MCF 10A (cell line): ENCODE data around the gene LIN7C. TPM values are rescaled to one million over a fixed set of nuclear protein-coding genes. Genes with fewer than 3 reads are reported as not detected.
A peak's percentile ranks its signal among the peaks of the same experiment; 100 is the strongest.

Experiments used
- BruUV-seq: library from RNA; stranded (reverse); fragments of 400-500 nt; replicated peaks from 2 replicates; lab custom pipeline; 2021; lab: Mats Ljungman, UMichigan
- CTCF ChIA-PET: fragments of 300-600 bp; sonication (Branson Sonifier 250); formaldehyde crosslinking; extraction: SDS; loops from one replicate; lab custom pipeline; 2021; ENCODE audit warnings: antibody characterized with exemption, inconsistent platforms; lab: Yijun Ruan, JAX
- POLR2A ChIA-PET: fragments of 300-600, 350-650 bp; sonication (Branson Sonifier 250); formaldehyde crosslinking; extraction: SDS; loops from one replicate; lab custom pipeline; 2020; ENCODE audit warnings: antibody characterized with exemption, inconsistent platforms; lab: Yijun Ruan, JAX
- DNase-seq: peaks from one replicate; pipeline ENCODE4 v3.0.0-alpha.2; 2018; ENCODE audit not compliant: unreplicated experiment
- H3K27ac Mint-ChIP-seq: one replicate; pipeline ENCODE4 v1.8.0; 2022; ENCODE audit warnings: mild to moderate bottlenecking, low read depth, mixed read lengths; ENCODE audit not compliant: unreplicated experiment
- H3K27me3 Mint-ChIP-seq: one replicate; pipeline ENCODE4 v1.8.0; 2022; ENCODE audit warnings: mixed read lengths; ENCODE audit not compliant: insufficient read depth, unreplicated experiment
- H3K36me3 Mint-ChIP-seq: one replicate; pipeline ENCODE4 v1.8.0; 2022; ENCODE audit warnings: mild to moderate bottlenecking, moderate library complexity, mixed read lengths; ENCODE audit not compliant: insufficient read depth, unreplicated experiment
- H3K4me1 Mint-ChIP-seq: one replicate; pipeline ENCODE4 v1.8.0; 2022; ENCODE audit warnings: mixed read lengths; ENCODE audit not compliant: insufficient read depth, unreplicated experiment
- H3K4me3 Mint-ChIP-seq: one replicate; pipeline ENCODE4 v1.8.0; 2022; ENCODE audit warnings: mild to moderate bottlenecking, moderate library complexity, mixed read lengths; ENCODE audit not compliant: unreplicated experiment
- H3K9me3 Mint-ChIP-seq: one replicate; pipeline ENCODE4 v1.8.0; 2022; ENCODE audit warnings: mixed read lengths; ENCODE audit not compliant: unreplicated experiment
- intact Hi-C: fragments of 100-400 bp; cut with micrococcal nuclease; formaldehyde crosslinking; loops from 2 replicates; pipeline ENCODE4 v1.14.1; 2022
- total RNA-seq: library from RNA; stranded (reverse); gene quantifications from 2 replicates; pipeline ENCODE4 v1.2.3, GENCODE V29; 2022
- TF ChIP-seq, protein P1 (sequence below): fragments of 200-600 bp; IDR thresholded peaks from one replicate; pipeline ENCODE4 v1.8.0; 2022; ENCODE audit warnings: antibody characterized with exemption, mild to moderate bottlenecking; ENCODE audit not compliant: unreplicated experiment

The LIN7C gene
- total RNA-seq, 1 experiment from 2014 or later, result 47.7 TPM

DNA sequence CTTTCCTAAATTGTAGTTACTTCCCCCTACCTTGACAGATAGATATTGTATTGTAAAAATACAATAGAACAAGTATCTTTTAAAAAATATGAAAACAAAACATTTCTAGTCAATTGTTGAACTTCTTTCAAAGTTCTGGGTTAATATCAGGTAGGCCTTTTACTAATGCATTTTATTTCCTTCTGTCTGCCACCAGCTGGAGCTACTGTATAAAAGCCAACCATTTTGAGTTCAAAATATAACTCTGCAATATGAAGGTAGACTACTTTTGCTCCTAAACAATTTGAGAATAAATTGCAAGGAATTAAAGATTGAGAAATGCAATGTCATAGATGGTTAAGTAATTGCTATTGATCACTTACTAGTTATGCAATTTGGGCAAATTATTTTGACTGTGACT is 22.1 kb upstream of the LIN7C start:
- Mint-ChIP-seq H3K4me3 (no peak overlapping the region), H3K4me1 (peaks cover 11% of the 10 kb centered on the region), H3K9me3 (no peaks in the 10 kb centered on the region), H3K36me3 (no peaks in the 10 kb centered on the region), H3K27ac (no peak overlapping the region), H3K27me3 (no peaks in the 10 kb centered on the region)
- DNase-seq, result no peak
- BruUV-seq, result no TSS peak
- intact Hi-C loops, result no loop called here
- TF ChIP-seq, protein P1, sequence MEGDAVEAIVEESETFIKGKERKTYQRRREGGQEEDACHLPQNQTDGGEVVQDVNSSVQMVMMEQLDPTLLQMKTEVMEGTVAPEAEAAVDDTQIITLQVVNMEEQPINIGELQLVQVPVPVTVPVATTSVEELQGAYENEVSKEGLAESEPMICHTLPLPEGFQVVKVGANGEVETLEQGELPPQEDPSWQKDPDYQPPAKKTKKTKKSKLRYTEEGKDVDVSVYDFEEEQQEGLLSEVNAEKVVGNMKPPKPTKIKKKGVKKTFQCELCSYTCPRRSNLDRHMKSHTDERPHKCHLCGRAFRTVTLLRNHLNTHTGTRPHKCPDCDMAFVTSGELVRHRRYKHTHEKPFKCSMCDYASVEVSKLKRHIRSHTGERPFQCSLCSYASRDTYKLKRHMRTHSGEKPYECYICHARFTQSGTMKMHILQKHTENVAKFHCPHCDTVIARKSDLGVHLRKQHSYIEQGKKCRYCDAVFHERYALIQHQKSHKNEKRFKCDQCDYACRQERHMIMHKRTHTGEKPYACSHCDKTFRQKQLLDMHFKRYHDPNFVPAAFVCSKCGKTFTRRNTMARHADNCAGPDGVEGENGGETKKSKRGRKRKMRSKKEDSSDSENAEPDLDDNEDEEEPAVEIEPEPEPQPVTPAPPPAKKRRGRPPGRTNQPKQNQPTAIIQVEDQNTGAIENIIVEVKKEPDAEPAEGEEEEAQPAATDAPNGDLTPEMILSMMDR, result no peak
- ChIA-PET CTCF (interaction anchor here (0.7 to 1.0 kb wide), 3 partner anchors 9 to 232 kb away, joined by 3 read pairs; no protein-coding TSS in a partner anchor), POLR2A (interaction anchor here (1.9 kb wide), 1 partner anchor 23 kb away, joined by 4 read pairs; no protein-coding TSS in a partner anchor)

DNA sequence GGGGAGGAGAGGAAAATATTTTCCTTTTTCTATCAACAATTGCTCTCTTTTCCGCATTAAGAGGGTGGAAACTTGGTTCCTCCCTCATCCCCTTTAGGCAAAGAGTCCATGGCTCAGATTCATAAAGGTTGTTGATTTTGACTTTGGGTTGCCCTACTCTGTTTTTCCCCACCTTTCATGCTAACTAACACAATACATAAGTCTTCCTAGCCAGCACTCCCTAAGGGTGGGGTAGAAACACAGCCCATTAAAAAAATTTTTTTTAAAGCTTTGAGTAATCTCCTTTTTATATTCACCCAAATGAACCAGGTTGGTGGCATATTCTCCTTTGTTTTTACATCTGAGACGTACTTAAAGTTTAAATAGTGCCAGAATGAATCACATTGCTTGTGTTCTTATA is 20.0 kb upstream of the LIN7C start:
- no peaks in the 10 kb centered on the region for H3K9me3 Mint-ChIP-seq
- TF ChIP-seq, protein P1, result no peak
- ChIA-PET CTCF (no interaction called here), POLR2A (no interaction called here)
- no peaks in the 10 kb centered on the region for H3K36me3 Mint-ChIP-seq
- DNase-seq, result no peak
- H3K27me3 Mint-ChIP-seq, result no peaks in the 10 kb centered on the region
- H3K4me3 Mint-ChIP-seq, result no peak overlapping the region
- no peaks in the 10 kb centered on the region for H3K4me1 Mint-ChIP-seq
- H3K27ac Mint-ChIP-seq, result no peak overlapping the region
- intact Hi-C loops, result no loop called here
- BruUV-seq, result no TSS peak

DNA sequence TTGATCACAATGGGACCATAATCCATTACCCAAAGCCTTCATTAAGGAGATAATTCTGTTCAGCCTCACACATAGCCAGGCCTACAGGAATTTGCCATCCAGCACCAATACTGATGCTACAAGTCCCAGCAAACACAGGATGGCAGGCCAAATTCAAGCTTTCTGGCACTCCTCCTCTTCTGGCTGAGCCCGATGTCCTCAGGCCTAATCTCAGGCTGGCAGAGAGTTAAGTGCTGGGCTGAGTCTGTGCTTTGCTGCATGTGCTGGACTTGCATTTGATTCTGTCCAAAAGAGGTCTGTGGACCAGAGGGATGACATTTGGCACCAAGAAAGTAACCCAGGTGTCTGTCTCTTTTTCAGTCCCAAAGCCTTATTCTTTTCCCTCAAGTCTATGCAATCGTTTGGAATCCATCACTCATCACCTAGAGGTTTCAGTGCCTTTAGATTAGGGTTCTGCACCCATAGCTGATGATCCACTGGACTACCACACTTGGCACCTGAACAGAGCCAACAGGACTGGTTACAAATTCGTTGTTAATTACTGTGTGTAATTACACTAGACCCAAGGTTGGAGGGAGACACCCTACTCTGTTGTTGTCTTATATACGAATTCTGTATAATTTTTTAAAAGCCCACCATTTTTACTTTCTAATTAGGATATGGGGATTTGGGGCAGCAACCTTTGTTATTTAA is 19.4 kb upstream of the LIN7C start:
- no peak overlapping the region for H3K4me3 Mint-ChIP-seq
- no TSS peak for BruUV-seq
- H3K36me3 Mint-ChIP-seq, result no peaks in the 10 kb centered on the region
- DNase-seq, result no peak
- H3K9me3 Mint-ChIP-seq, result no peaks in the 10 kb centered on the region
- ChIA-PET CTCF (interaction anchor here (1.6 kb wide), 1 partner anchor 8 kb away, joined by 3 read pairs; no protein-coding TSS in a partner anchor), POLR2A (no interaction called here)
- H3K27ac Mint-ChIP-seq, result no peak overlapping the region
- no peaks in the 10 kb centered on the region for H3K4me1 Mint-ChIP-seq
- H3K27me3 Mint-ChIP-seq, result no peaks in the 10 kb centered on the region
- TF ChIP-seq, protein P1, result no peak
- intact Hi-C loops, result no loop called here

DNA sequence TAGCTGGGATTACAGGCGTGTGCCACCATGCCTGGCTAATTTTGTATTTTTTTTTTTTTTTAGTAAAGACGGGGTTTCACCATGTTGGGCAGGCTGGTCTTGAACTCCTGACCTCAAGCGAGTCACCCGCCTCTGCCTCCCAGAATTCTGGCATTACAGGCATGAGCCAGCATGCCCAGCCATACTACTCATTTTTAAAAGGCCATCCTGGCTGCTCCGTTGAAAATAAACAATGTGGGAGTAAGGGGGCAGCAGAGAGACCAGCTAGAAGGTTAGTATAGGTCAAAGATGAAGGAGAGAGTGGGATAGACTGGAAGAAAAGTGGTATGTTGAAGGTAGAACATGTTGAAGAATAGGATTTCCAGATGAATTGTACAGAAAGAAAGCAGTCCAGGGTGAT is 17.6 kb upstream of the LIN7C start:
- Mint-ChIP-seq H3K27me3 (no peaks in the 10 kb centered on the region), H3K4me3 (no peak overlapping the region), H3K27ac (peak overlapping the region; percentile 5), H3K4me1 (no peaks in the 10 kb centered on the region), H3K36me3 (no peaks in the 10 kb centered on the region), H3K9me3 (no peaks in the 10 kb centered on the region)
- peak; percentile 45 for DNase-seq
- POLR2A ChIA-PET, result no interaction called here
- intact Hi-C loops, result no loop called here
- BruUV-seq, result no TSS peak
- TF ChIP-seq, protein P1, result no peak
- CTCF ChIA-PET, result interaction anchor here (0.7 kb wide), 1 partner anchor 1252 kb away, joined by 3 read pairs; no protein-coding TSS in a partner anchor
